Superior temporal gyrus (tissue), 1 donor: ENCODE results near the gene INPP5K.
A peak's percentile ranks its signal among the peaks of the same experiment; 100 is the strongest.

Experiments
- DNase-seq: peaks from one replicate; pipeline ENCODE4 v3.0.0-alpha.2; 2016; ENCODE audit errors: extremely low spot score

The INPP5K gene

GRCh38 chr17:1485423-1486376 is 30.7 kb downstream of the INPP5K start:
- no peak for DNase-seq

- DNase-seq, result no peak
Observed at GRCh38 chr17:1484676-1485422, 31.6 kb downstream of the INPP5K start.

GRCh38 chr17:1484060-1484535 is 32.3 kb downstream of the INPP5K start:
- DNase-seq, result no peak

- DNase-seq, result no peak
Observed at GRCh38 chr17:1482680-1483079, 33.7 kb downstream of the INPP5K start.

GRCh38 chr17:1481736-1482135 is 34.7 kb downstream of the INPP5K start:
- no peak for DNase-seq

GRCh38 chr17:1480747-1481465 is 35.5 kb downstream of the INPP5K start:
- no peak for DNase-seq

- DNase-seq, result no peak
Observed at GRCh38 chr17:1478418-1478817, 38.0 kb downstream of the INPP5K start.

GRCh38 chr17:1475321-1475854 is 41.0 kb downstream of the INPP5K start:
- no peak for DNase-seq

GRCh38 chr17:1474402-1475189 is 41.8 kb downstream of the INPP5K start:
- DNase-seq, result no peak

GRCh38 chr17:1473841-1474240 is 42.6 kb downstream of the INPP5K start:
- peak; percentile 29 for DNase-seq

GRCh38 chr17:1473170-1473569 is 43.2 kb downstream of the INPP5K start:
- DNase-seq, result no peak

GRCh38 chr17:1471911-1472821 is 44.2 kb downstream of the INPP5K start:
- DNase-seq, result no peak

GRCh38 chr17:1471490-1471889 is 44.9 kb downstream of the INPP5K start:
- DNase-seq, result no peak

- DNase-seq, result no peak
Observed at GRCh38 chr17:1470755-1471462, 45.5 kb downstream of the INPP5K start.

- DNase-seq, result no peak
Observed at GRCh38 chr17:1470071-1470754, 46.2 kb downstream of the INPP5K start.

GRCh38 chr17:1469231-1469852 is 47.1 kb downstream of the INPP5K start:
- no peak for DNase-seq

GRCh38 chr17:1467898-1468492 is 48.4 kb downstream of the INPP5K start:
- no peak for DNase-seq

GRCh38 chr17:1467258-1467657 is 49.2 kb downstream of the INPP5K start:
- no peak for DNase-seq
